Right atrium auricular region (tissue), 2 donors: ENCODE results near the gene SURF1. TPM values are rescaled to one million over a fixed set of nuclear protein-coding genes. Genes with fewer than 3 reads are reported as not detected.

Experiments
- DNase-seq: peaks from one replicate; pipeline ENCODE4 v3.0.0-alpha.2; 2019; ENCODE audit warnings: low spot score
- H3K27ac ChIP-seq, 2 donors: fragments of 200-600 bp; sonication (generic); 1 replicate in 1 of 2; 2 replicates in 1 of 2; pipeline ENCODE4 v1.5.1; 2016 to 2019
- H3K27me3 ChIP-seq, 2 donors: fragments of 200-600 bp; sonication (generic); one replicate each; pipeline versions ENCODE4 v1.5.1 to v1.6.0; 2017 to 2019
- H3K36me3 ChIP-seq: fragments of 200-600 bp; sonication (generic); one replicate; pipeline ENCODE4 v1.5.1; 2016
- H3K4me1 ChIP-seq, 2 donors: fragments of 200-600 bp; sonication (generic); one replicate each; pipeline versions ENCODE4 v1.5.1 to v1.6.0; 2017 to 2019
- H3K4me3 ChIP-seq, 2 donors: fragments of 200-600 bp; sonication (generic); 1 replicate in 1 of 2; 2 replicates in 1 of 2; pipeline ENCODE4 v1.5.1; 2017 to 2019; ENCODE audit warnings: mild to moderate bottlenecking in 1 of 2, moderate library complexity in 1 of 2
- H3K9me3 ChIP-seq, 2 donors: fragments of 200-600 bp; sonication (generic); one replicate each; pipeline ENCODE4 v1.5.1; 2019
- CTCF ChIP-seq, 2 donors: fragments of 200-600 bp; sonication (generic); IDR thresholded peaks; one replicate each; pipeline ENCODE4 v1.5.1; 2019; ENCODE audit warnings: antibody characterized with exemption in 2 of 2
- total RNA-seq, 2 donors: library from RNA; depleted of rRNA; stranded (reverse); fragments of >200 nt; gene quantifications; one replicate each; pipeline ENCODE4 v1.1.0, GENCODE V29; 2016

Gene SURF1
- total RNA-seq, 2 donors from 2014 or later, result 41.5 to 58.6 TPM

- H3K9me3 ChIP-seq, result no peaks in the 10 kb centered on the region
- no peaks in the 10 kb centered on the region for H3K4me1 ChIP-seq
- H3K4me3 ChIP-seq, result no peak overlapping the region
- no peak for DNase-seq
- no peaks in the 10 kb centered on the region for H3K36me3 ChIP-seq
- H3K27ac ChIP-seq, result no peak overlapping the region
- no peak for TF ChIP-seq CTCF (IDR thresholded peaks at IDR 0.05)
- no peaks in the 10 kb centered on the region for H3K27me3 ChIP-seq
Measured at GRCh38 chr9:133386338-133386737, 30.1 kb upstream of the SURF1 start.

GRCh38 chr9:133385452-133385851 is 29.2 kb upstream of the SURF1 start:
- Histone ChIP-seq H3K4me1 (no peaks in the 10 kb centered on the region), H3K4me3 (no peak overlapping the region), H3K27ac (no peak overlapping the region), H3K27me3 (no peaks in the 10 kb centered on the region), H3K36me3 (no peaks in the 10 kb centered on the region), H3K9me3 (no peaks in the 10 kb centered on the region)
- no peak for TF ChIP-seq CTCF (IDR thresholded peaks at IDR 0.05)
- DNase-seq, result no peak

GRCh38 chr9:133384736-133385321 is 28.5 kb upstream of the SURF1 start:
- Histone ChIP-seq H3K4me1 (no peaks in the 10 kb centered on the region), H3K36me3 (no peaks in the 10 kb centered on the region), H3K27ac (no peak overlapping the region), H3K9me3 (no peaks in the 10 kb centered on the region), H3K4me3 (no peak overlapping the region), H3K27me3 (no peaks in the 10 kb centered on the region)
- DNase-seq, result no peak
- no peak for TF ChIP-seq CTCF (IDR thresholded peaks at IDR 0.05)

GRCh38 chr9:133383438-133383837 is 27.2 kb upstream of the SURF1 start:
- Histone ChIP-seq H3K36me3 (no peaks in the 10 kb centered on the region), H3K4me1 (no peaks in the 10 kb centered on the region), H3K4me3 (no peak overlapping the region), H3K27ac (no peak overlapping the region), H3K9me3 (no peaks in the 10 kb centered on the region), H3K27me3 (no peaks in the 10 kb centered on the region)
- DNase-seq, result no peak
- no peak for TF ChIP-seq CTCF (IDR thresholded peaks at IDR 0.05)

GRCh38 chr9:133382507-133383141 is 26.3 kb upstream of the SURF1 start:
- Histone ChIP-seq H3K4me1 (no peaks in the 10 kb centered on the region), H3K4me3 (no peak overlapping the region), H3K9me3 (no peaks in the 10 kb centered on the region), H3K27ac (no peak overlapping the region), H3K36me3 (no peaks in the 10 kb centered on the region), H3K27me3 (no peaks in the 10 kb centered on the region)
- no peak for TF ChIP-seq CTCF (IDR thresholded peaks at IDR 0.05)
- no peak for DNase-seq

GRCh38 chr9:133380734-133381133 is 24.4 kb upstream of the SURF1 start:
- TF ChIP-seq CTCF (IDR thresholded peaks at IDR 0.05), result no peak
- no peaks in the 10 kb centered on the region for H3K27me3 ChIP-seq
- no peaks in the 10 kb centered on the region for H3K36me3 ChIP-seq
- H3K4me1 ChIP-seq, result peaks cover 0 to 8% of the 10 kb centered on the region in 2 donors
- no peak overlapping the region for H3K4me3 ChIP-seq
- H3K9me3 ChIP-seq, result no peaks in the 10 kb centered on the region
- H3K27ac ChIP-seq, result no peak overlapping the region
- DNase-seq, result no peak
